GM13976 (cell line): ENCODE results near the gene GPRIN2.
"Not testable (repeated sequence)": the region's sequence is repeated elsewhere in the genome, so short reads cannot be mapped to it uniquely, and the experiment has no call there.

Experiments used
- DNase-seq: peaks from one replicate; pipeline ENCODE4 v3.0.0; 2012; ENCODE audit warnings: low spot score
- in situ Hi-C: fragments of 300-500 bp; cut with MboI; formaldehyde crosslinking; loops from one replicate; pipeline ENCODE4 v1.12.0; 2022; ENCODE audit warnings: low sequenced_read_pairs, mixed read lengths, inconsistent platforms; ENCODE audit not compliant: unreplicated experiment
- TF ChIP-seq, protein P1 (sequence below): IDR thresholded peaks from 2 replicates; pipeline ENCODE4 v1.5.1; 2012; ENCODE audit warnings: borderline replicate concordance, mild to moderate bottlenecking; ENCODE audit not compliant: insufficient read depth; ENCODE audit errors: extremely low read depth, missing control alignments, control extremely low read depth

The GPRIN2 gene

DNA sequence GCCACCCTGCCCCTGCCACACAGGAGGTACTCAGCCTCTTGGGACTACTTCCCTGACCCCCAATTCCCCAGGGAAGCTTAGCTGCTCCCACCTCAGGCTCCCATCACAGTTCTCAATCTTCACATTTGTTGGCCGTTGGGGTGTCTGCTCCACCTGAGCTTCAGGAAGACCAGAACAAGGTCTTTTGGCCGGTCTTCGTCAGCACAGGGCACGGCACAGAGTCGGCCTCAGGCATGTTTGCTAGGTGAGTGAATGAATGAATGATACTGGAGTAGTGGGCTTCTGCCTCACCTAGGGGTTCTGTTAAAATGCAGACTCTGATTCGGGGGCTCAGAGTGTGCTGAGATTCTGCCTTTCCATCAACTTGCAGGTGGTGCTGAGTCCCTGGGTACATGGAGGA, 20.3 kb downstream of the GPRIN2 start:
- in situ Hi-C loops: no loop called here
- TF ChIP-seq, protein P1, sequence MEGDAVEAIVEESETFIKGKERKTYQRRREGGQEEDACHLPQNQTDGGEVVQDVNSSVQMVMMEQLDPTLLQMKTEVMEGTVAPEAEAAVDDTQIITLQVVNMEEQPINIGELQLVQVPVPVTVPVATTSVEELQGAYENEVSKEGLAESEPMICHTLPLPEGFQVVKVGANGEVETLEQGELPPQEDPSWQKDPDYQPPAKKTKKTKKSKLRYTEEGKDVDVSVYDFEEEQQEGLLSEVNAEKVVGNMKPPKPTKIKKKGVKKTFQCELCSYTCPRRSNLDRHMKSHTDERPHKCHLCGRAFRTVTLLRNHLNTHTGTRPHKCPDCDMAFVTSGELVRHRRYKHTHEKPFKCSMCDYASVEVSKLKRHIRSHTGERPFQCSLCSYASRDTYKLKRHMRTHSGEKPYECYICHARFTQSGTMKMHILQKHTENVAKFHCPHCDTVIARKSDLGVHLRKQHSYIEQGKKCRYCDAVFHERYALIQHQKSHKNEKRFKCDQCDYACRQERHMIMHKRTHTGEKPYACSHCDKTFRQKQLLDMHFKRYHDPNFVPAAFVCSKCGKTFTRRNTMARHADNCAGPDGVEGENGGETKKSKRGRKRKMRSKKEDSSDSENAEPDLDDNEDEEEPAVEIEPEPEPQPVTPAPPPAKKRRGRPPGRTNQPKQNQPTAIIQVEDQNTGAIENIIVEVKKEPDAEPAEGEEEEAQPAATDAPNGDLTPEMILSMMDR: no peak
- DNase-seq: no peak

DNA sequence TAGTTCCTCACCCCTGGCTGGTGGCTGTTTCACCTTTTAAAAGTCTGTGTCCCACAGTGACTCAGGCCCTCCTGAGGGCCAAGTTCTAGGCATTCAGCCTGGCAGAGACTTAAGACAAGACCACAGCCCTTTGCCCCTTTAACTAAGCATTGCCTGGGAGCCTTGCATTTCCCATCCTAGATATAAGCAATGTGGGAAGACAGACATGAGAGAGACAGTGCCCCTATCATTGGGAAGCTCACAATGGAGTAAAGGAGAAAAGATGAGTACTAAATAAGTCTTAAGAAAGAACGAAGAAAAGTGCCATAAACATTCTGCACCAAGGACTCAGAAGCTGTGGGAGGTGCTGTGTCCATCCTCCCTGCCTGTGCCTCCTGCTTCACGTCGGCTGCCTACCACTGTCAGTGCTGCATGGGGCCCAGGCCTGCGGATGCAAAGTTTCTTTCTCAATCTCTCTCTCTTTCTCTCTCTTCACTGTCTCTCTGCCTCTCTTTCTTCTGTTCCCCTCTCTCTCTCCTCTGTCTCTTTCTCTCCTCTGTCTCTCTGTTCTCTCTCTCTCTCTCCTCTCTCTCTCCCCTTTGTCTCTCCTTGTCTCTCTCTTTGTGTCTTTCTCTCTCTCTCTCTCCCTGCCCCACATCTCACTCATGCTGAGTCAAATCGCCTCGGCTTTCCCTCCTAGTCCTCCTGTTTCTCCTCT, 21.5 kb downstream of the GPRIN2 start:
- TF ChIP-seq, protein P1: no peak
- no peak for DNase-seq
- in situ Hi-C loops: no loop called here

DNA sequence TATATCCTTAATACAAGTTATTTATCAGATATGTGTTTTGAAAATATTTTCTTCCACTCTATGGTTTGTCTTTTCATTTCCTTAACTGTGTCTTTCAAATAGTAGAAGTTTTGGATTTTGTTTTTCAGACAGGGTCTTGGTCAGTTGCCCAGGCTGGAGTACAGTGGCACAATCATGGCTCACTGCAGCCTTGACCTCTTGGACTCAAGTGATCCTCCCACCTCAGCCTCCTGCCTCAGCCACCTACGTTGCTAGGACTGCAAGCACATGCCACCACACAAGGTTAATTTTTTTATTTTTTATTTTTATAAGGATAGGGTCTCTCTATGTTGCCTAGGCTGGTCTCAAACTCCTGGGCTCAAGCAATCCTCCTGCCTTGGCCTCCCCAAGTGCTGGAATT, 24.2 kb downstream of the GPRIN2 start:
- in situ Hi-C loops, DNase-seq: not testable (repeated sequence)

DNA sequence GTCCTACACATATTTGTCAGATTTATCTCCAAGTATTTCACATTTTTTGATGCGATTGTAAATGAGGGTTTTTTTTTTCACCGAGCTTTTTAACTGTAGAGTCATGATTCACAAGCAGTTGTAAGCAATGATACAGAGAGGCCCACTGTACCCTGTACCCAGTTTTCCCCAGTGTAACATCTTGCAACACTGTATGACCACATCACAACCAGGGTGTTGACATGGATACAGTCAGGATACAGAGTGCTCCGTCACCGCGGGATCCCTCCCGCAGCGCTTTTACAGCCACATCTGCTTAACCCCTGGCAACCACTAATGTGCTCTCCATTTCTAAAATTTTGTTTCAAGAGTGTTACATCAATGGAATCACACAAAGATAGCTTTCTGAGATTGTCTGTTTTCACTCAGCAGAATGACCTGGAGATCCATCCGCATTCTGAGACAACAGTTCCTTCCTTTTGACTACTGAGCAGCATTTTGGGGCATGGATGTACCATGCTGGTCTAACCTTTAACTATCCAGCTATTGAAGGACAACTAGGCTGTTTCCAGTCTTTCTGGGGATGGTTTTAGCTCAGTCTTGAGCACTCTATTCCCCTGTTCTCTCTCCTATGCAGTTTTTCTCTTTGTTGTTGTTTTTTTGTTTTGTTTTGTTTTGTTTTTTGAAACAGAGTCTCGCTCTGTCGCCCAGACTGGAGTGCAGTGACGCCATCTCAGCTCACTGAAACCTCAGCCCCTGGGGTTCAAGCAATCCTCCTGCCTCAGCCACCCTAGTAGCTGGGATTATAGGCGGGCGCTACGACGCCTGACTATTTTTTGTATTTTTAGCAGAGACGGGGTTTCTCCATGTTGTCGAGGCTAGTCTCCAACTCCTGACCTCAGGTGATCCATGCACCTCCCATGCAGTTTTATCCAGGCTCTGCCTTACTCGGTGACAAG, 25.9 kb downstream of the GPRIN2 start:
- TF ChIP-seq, protein P1: no peak
- no peak for DNase-seq
- in situ Hi-C loops: no loop called here

DNA sequence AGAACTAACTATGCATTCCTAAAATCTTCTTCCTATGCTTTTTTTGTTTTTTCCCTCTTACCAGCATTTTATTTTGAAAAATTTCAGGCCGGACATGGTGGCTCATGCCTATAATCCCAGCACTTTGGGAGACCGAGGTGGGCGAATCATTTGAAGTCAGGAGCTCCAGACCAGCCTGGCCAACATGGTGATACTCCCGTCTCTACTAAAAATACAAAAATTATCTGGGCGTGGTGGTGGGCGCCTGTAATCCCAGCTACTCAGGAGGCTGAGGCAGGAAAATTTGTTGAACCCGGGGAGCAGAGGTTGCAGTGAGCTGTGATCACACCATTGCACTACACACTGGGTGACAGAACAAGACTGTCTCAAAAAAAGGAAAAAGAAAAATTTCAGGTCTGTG, 26.7 kb downstream of the GPRIN2 start:
- DNase-seq, in situ Hi-C loops: not testable (repeated sequence)

DNA sequence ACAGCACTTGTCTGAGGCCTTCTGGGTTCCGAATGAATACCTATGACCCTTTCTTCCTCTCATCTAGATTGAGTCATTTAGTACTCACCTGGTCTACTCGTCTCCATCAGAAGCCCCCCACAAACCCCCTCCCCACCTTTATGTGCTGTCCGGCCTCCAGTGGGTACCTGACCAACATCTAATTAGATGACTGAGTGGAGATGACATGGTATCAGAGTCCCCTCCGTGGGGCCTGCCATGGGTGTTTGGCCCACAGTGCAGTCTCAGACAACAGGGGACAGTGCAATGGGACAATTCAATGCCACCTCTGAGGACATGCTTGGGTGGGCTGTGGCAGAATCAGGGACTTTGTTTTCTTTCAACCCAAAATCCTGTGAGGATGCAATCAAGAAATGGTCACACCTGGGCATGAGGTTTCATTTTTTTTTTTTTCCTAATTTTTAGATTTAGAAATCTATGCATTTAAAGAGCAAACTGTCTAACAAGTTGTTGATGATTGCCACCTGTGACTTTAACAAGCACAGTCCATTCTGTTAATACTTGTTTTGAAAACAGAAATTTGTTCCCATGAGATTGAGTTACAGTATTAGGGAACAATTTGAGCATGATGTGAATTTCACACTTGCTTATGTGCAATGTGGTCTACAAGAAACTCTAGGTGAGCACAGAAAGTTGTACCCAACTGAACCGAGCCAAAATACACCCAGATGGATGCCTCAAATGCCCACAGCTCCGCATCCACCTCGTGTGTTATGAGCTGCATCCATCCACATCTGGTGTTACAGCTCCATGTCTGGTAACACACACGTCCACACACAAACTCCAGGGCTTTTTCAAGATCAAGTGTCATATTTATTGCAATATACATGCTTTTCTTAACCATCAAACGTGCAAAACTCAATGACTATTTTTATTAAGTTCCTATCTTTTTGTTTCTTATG, 27.5 kb downstream of the GPRIN2 start:
- no peak for DNase-seq
- TF ChIP-seq, protein P1: peak; percentile 8
- in situ Hi-C loops: no loop called here

DNA sequence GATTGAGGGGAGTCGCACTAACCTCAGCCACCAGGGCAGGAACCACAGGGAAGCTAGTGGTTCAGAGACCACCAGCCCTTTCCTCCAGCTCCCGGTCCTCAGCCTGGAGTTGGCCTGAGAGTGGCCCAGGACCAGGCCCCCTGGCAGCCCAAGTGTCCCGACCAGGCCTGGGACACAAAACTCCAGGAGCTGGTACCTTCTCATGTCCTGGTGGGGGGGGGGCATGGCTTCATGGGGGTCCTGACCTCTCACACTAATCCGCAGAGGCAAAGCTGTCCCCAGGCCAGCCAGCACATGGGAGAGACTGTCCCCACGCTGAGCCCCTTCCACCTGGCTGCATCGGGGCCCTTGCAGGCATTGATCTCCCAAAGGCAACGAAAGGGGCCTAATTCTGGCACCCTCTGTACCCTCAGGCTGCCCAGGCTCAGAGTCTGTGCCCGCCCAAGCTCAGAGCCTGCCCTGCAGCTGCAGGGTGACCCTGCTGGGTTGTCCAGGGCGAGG, 28.2 kb downstream of the GPRIN2 start:
- in situ Hi-C loops: no loop called here

More for the DNA sequence above, 28.2 kb downstream of the GPRIN2 start:
- TF ChIP-seq, protein P1: no peak
- no peak for DNase-seq
